ENCODE results near the gene KTN1.

- TF ChIP-seq CTCF (IDR thresholded peaks at IDR 0.05; ENCODE audit: low read length) = no peak
- TF ChIP-seq EZH2 (IDR thresholded peaks at IDR 0.05; ENCODE audit: borderline replicate concordance, low read length) = no peak
Measured at GRCh38 chr14:55621391-55621790, 41.4 kb downstream of the KTN1 start.

Measured in OCI-LY1 (cell line).